Activated T-helper 2 cell treated with anti-CD3 and anti-CD28 coated beads, Interferon-gamma antibody, Interleukin-2, Interleukin-4, amounts not matched to agents 10 μg/mL and 5 μg/mL and 100 μg/mL, durations not matched to agents 14 hours and 24 hours and 36 hours (primary cell): ENCODE measurements around the gene TRAF3IP1. TPM values are rescaled to one million over a fixed set of nuclear protein-coding genes. Genes with fewer than 3 reads are reported as not detected.
A peak's percentile ranks its signal among the peaks of the same experiment; 100 is the strongest.
"Not testable (repeated sequence)": the region's sequence is repeated elsewhere in the genome, so short reads cannot be mapped to it uniquely, and the experiment has no call there.

Experiments
- DNase-seq: peaks from one replicate; pipeline ENCODE4 v3.0.0; 2021; ENCODE audit warnings: low spot score
- H3K27ac Mint-ChIP-seq: one replicate; pipeline ENCODE4 v1.8.0; 2021; ENCODE audit warnings: mixed read lengths
- H3K27me3 Mint-ChIP-seq: one replicate; pipeline ENCODE4 v1.8.0; 2021; ENCODE audit warnings: low read depth, mixed read lengths
- H3K36me3 Mint-ChIP-seq: one replicate; pipeline ENCODE4 v1.8.0; 2021; ENCODE audit warnings: low read depth, mixed read lengths
- H3K4me1 Mint-ChIP-seq: one replicate; pipeline ENCODE4 v1.8.0; 2021; ENCODE audit warnings: low read depth, mixed read lengths
- H3K4me3 Mint-ChIP-seq: one replicate; pipeline ENCODE4 v1.8.0; 2021; ENCODE audit warnings: low read depth, mild to moderate bottlenecking, moderate library complexity, mixed read lengths
- H3K9me3 Mint-ChIP-seq: one replicate; pipeline ENCODE4 v1.8.0; 2021; ENCODE audit warnings: mixed read lengths
- intact Hi-C: fragments of 100-400 bp; cut with micrococcal nuclease; formaldehyde crosslinking; loops from one replicate; pipeline ENCODE4 v1.15.1; 2023
- total RNA-seq: library from RNA; stranded (reverse); gene quantifications from 2 replicates; pipeline ENCODE4 v1.2.3, GENCODE V29; 2022

TRAF3IP1 gene
- total RNA-seq, 1 donor from 2014 or later, result 14.4 TPM

DNA sequence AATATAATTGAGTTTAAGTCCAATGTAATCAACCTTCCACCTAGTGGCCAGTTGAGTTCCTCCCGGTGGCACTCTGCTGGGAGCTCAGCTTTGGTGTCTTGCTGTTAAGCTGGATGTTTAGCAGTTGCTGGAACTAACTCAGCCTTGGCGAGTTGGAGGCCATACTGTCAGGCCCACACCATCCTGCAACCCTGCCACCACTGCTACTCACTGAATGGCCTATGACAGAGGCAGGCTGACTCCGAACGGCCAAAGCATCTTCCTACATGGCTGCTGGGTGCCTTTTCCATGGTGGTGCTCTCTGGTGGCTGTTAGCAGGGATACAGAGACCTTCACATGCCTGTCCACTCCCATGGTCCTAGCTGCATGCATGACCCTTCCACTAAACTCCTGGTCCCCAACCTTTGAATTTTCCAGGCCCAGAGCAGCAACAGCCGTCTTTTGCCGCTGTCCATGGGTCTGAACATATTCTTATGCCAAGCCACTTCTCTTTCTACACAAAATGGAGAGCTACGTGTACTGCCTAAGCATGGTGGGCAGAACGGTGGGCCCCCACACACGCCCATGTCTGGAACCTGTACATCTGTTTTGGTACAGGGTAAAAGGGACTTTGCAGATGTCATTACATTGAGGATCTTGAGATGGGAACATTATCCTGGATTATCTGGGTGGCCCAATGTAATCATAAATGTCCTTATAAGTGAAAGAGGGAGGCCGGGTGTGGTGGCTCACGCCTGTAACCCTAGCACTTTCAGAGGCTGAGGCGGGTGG, 15.0 kb upstream of the TRAF3IP1 start:
- no peak overlapping the region for H3K4me3 Mint-ChIP-seq
- H3K9me3 Mint-ChIP-seq, result no peaks in the 10 kb centered on the region
- H3K36me3 Mint-ChIP-seq, result no peaks in the 10 kb centered on the region
- intact Hi-C loops, result no loop called here
- DNase-seq, result no peak
- no peaks in the 10 kb centered on the region for H3K4me1 Mint-ChIP-seq
- peaks cover 8% of the 10 kb centered on the region for H3K27me3 Mint-ChIP-seq
- H3K27ac Mint-ChIP-seq, result no peak overlapping the region

DNA sequence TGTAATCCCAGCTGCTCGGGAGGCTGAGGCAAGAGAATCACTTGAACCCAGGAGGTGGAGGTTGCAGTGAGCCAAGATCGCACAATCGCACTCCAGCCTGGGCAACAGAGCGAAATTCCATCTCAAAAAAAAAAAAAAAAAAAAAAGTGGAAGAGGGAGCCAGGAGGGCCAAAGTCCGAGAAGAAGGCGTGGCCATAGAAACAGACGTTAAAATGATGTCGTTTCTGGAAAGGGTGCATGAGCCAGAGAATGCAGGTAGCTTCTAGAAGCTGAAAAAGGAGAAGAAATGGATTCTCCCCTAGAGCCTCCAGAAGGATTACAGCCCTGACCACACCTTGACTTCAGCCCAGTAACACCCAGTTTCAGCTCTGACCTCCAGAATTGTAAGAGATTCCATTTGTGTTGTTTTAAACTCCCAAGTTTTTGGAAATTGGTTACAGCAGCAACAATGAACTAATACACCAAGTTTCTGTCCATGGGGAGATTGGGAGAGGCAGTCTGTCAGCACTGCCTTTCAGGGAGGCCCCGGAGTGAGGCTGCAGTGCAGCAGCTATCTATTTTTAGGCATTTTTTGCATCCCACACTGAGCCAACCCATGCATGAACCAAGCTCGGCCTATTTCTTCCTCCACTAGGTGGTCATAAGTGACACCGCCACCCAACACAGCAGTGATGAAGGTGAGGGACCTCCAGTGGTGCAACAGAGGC, 14.2 kb upstream of the TRAF3IP1 start:
- Mint-ChIP-seq H3K36me3 (no peaks in the 10 kb centered on the region), H3K9me3 (no peaks in the 10 kb centered on the region), H3K4me3 (no peak overlapping the region), H3K27ac (no peak overlapping the region), H3K27me3 (peaks cover 5% of the 10 kb centered on the region), H3K4me1 (no peaks in the 10 kb centered on the region)
- DNase-seq, result no peak
- intact Hi-C loops, result no loop called here

DNA sequence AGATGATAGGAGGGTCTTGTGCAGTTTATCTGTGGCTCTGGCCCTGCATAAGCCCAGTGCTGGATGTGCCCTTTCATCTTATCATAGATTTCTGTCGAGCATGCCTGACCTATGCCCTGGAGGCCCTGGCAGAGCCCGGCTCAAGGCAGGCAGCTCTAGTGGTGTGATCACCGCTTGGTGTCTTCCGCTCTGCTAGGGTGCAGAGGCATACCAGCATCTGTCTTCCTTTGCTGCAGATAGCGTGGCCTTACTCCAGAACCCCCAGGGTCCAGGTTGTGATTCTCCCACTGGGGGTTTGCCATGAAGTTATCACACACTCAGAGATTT, 13.7 kb upstream of the TRAF3IP1 start:
- intact Hi-C loops, result no loop called here
- no peak overlapping the region for H3K4me3 Mint-ChIP-seq
- no peaks in the 10 kb centered on the region for H3K4me1 Mint-ChIP-seq
- no peak overlapping the region for H3K27ac Mint-ChIP-seq
- DNase-seq, result no peak
- H3K9me3 Mint-ChIP-seq, result no peaks in the 10 kb centered on the region
- no peaks in the 10 kb centered on the region for H3K36me3 Mint-ChIP-seq
- H3K27me3 Mint-ChIP-seq, result peaks cover 9% of the 10 kb centered on the region

DNA sequence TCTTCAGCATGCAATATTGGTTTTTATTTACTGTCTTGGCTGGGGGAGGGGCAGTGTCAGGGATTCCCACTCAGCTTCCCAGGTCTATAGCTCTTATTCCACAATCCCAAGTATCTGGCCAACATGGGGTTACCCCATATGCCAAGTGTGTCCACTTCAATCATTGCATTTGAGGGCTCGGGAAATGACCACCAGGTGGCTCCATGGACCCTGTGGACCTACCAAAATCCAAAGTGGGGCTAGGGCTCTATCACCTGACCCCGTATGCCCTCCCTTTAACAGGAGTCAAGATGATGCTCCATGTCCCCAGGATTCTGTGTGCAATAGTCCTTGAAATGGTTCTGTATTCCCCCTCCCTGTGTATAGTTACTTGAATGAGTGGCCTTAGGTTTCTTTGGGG, 12.1 kb upstream of the TRAF3IP1 start:
- Mint-ChIP-seq H3K4me3 (no peak overlapping the region), H3K27me3 (peaks cover 4% of the 10 kb centered on the region), H3K27ac (no peak overlapping the region), H3K9me3 (no peaks in the 10 kb centered on the region), H3K36me3 (no peaks in the 10 kb centered on the region), H3K4me1 (no peaks in the 10 kb centered on the region)
- intact Hi-C loops, result no loop called here
- no peak for DNase-seq

DNA sequence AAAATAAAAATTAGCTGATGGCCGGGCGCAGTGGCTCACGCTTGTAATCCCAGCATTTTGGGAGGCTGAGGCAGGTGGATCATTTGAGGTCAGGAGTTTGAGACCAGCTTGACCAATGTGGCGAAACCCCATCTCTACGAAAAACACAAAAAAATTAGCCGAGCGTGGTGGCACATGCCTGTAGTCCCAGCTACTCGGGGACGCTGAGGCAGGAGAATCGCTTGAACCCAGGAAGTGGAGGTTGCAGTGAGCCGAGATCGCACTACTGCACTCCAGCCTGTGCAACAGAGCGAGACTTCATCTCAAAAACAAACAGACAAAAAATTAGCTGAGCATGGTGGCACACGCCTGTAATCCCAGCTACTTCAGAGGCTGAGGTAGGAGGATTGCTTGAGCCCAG, 9.6 kb upstream of the TRAF3IP1 start:
- H3K27ac Mint-ChIP-seq, DNase-seq, H3K27me3 Mint-ChIP-seq, H3K9me3 Mint-ChIP-seq, H3K4me1 Mint-ChIP-seq, H3K36me3 Mint-ChIP-seq, intact Hi-C loops, H3K4me3 Mint-ChIP-seq: not testable (repeated sequence)

DNA sequence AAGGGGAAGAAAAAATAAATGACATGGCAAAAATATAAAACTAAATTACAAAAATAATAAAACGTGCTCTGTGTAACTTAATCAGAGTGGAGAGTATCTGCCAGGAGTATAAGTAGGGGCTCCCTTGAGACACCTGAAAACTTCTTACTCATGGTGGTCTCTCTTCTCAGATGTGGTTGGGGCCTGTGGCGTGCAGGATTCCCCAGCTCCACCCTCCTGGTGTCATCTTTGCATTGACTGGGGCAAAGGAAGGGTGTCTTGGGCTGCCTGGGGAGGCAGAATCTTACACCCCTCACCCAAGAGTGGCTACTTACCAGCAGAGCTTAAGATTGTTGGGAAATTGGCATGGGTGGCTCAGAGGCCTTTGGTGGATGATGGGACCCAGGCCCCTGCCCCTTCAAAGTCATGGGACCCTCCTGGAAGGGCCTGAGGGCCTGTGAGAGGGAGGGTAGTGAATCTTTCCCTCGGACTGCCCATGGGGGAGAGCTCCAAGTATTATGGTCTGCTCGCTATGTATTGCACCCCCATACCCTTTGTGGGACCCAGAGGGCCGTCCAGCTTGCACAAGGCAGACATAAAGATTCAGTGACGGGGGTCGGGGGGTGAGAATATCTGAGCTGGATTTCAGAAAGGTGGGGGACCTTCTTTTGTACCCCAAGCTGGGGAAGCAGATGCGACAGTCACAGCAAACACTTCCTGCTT, 6.9 kb upstream of the TRAF3IP1 start:
- no peaks in the 10 kb centered on the region for H3K4me1 Mint-ChIP-seq
- intact Hi-C loops, result no loop called here
- peaks cover 17% of the 10 kb centered on the region for H3K27me3 Mint-ChIP-seq
- no peaks in the 10 kb centered on the region for H3K36me3 Mint-ChIP-seq
- no peaks in the 10 kb centered on the region for H3K9me3 Mint-ChIP-seq
- no peak for DNase-seq
- no peak overlapping the region for H3K27ac Mint-ChIP-seq
- no peak overlapping the region for H3K4me3 Mint-ChIP-seq

DNA sequence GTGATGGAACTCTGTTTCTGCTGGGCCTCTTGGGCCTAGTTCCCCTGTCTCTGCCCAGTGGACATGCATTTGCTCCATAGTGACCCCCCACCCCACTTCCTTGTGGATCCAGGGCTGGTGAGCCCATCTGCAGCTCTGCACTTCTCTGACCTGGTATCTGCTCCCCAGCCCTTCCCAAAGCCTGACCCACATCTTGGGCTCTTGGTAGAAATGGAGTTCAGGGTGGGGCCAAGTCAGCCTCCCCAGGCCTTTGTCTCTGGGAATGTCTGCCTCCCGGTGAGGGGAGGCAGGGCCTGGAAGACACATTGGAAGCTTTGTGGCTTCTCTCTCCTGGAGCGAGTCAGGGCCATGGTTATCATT, 6.3 kb upstream of the TRAF3IP1 start:
- H3K27ac Mint-ChIP-seq, result no peak overlapping the region
- no peaks in the 10 kb centered on the region for H3K36me3 Mint-ChIP-seq
- H3K4me1 Mint-ChIP-seq, result no peaks in the 10 kb centered on the region
- no peak overlapping the region for H3K4me3 Mint-ChIP-seq
- no peak for DNase-seq
- H3K9me3 Mint-ChIP-seq, result no peaks in the 10 kb centered on the region
- peaks cover 18% of the 10 kb centered on the region for H3K27me3 Mint-ChIP-seq
- intact Hi-C loops, result no loop called here

DNA sequence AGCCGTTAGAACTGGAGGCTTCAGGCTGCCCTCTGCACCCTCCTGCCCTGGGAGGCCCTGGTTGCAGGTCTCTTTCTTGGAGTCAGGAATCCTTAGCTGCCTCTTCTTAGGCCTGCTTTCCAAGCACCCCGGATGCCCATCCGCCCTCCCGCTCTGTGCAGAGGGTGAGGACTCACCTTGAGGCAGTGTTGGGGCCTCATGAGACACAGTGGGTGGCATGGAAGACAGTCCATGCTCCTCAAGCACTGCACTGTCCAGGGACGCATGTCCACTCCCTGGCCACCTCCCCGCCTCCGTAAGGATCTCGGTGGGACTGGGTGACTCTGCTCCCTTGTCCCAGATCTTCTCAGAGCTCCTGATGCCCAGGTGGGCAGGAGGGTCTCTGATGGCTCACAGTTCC, 5.7 kb upstream of the TRAF3IP1 start:
- H3K27ac Mint-ChIP-seq, result no peak overlapping the region
- no peak overlapping the region for H3K4me3 Mint-ChIP-seq
- DNase-seq, result no peak
- no peaks in the 10 kb centered on the region for H3K9me3 Mint-ChIP-seq
- peaks cover 21% of the 10 kb centered on the region for H3K27me3 Mint-ChIP-seq
- H3K36me3 Mint-ChIP-seq, result no peaks in the 10 kb centered on the region
- intact Hi-C loops, result no loop called here
- H3K4me1 Mint-ChIP-seq, result no peaks in the 10 kb centered on the region

DNA sequence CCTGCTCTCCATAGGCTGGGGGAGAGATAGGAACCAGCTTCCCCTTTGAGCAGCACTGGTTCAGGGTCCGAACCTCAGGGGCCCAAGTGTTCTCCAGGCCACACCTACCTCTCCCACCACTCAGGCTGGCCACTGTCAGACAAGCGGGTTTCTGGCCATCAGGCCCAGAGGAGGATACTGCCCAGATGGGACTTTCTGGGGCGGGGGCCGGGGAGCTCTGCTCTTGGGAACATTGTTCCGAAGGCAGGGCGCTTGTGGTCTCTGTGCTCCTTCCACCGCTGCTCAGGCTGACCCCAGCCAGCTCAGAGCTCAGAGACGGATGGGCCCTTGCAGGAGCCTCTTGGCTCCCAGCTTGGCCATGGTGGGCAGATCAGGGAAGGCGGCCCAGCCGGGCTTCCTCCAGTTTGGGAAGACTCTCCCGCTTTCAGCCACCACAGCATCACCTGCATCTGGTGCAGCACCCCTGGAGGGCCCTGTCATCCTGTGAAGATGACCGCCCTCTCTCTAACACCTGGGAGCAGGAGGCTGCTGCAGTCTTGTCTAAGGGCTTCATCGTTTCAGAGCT, 5.2 kb upstream of the TRAF3IP1 start:
- H3K4me1 Mint-ChIP-seq, result peaks cover 2% of the 10 kb centered on the region
- H3K4me3 Mint-ChIP-seq, result no peak overlapping the region
- no peak overlapping the region for H3K27ac Mint-ChIP-seq
- DNase-seq, result no peak
- intact Hi-C loops, result no loop called here
- no peaks in the 10 kb centered on the region for H3K36me3 Mint-ChIP-seq
- no peaks in the 10 kb centered on the region for H3K9me3 Mint-ChIP-seq
- H3K27me3 Mint-ChIP-seq, result peaks cover 21% of the 10 kb centered on the region

DNA sequence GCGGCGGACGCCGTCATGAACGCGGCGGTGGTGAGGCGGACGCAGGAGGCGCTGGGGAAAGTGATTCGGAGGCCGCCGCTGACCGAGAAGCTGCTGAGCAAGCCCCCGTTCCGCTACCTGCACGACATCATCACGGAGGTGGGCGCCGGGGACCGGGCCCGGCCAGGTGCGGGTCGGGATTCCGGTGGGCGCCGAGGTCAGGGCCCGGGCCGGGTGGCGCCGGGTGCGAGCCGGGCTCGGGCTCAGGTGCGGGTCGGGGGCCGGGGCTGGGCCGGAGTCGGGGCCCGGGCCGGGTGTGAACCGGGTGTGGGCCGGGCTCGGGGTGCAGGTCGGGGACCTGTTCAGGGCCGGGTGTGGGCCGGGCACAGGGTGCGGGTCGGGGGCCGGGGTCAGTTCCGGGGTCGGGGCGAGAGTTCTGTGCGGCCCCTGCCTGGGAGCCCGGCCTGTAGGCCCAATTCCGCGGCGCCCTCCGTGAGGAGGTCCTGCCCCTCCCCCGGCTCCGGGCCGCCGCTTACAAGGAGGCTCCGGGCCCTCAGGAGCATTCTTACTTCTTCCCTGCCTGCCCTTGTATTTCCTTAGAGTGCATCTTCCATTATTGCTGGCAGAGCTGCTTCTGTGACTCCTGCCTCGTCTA, 447 bp downstream of the TRAF3IP1 start:
- H3K4me3 Mint-ChIP-seq, result peak overlapping the region; percentile 79
- H3K9me3 Mint-ChIP-seq, result no peaks in the 10 kb centered on the region
- H3K27me3 Mint-ChIP-seq, result peaks cover 14% of the 10 kb centered on the region
- no peak for DNase-seq
- no peak overlapping the region for H3K27ac Mint-ChIP-seq
- intact Hi-C loops, result loop anchor here (1.0 kb wide), 1 partner anchor 32 kb away; the partner anchor contains the start of gene PER2
- peaks cover 17% of the 10 kb centered on the region for H3K4me1 Mint-ChIP-seq
- peaks cover 3% of the 10 kb centered on the region for H3K36me3 Mint-ChIP-seq

DNA sequence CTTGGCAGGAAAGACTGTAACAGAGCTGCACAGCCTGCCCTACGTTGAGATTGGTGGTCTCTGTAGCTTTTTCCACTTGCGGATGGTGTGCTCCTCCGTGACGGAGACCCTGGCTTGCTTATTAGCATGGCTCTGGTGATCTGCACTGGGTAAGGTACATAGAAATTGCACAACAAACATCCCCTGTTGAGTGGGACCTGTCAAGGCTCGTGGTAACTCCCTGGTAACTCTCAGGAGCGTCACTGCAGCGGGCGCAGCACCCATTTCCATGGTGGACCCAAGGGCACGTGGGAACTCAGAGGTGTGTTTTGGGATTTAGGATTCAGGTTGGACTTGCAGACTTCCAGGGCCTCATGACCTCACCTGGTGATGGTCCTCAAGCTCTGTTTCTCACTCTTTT, 1.1 kb downstream of the TRAF3IP1 start:
- H3K9me3 Mint-ChIP-seq, result no peaks in the 10 kb centered on the region

DNA sequence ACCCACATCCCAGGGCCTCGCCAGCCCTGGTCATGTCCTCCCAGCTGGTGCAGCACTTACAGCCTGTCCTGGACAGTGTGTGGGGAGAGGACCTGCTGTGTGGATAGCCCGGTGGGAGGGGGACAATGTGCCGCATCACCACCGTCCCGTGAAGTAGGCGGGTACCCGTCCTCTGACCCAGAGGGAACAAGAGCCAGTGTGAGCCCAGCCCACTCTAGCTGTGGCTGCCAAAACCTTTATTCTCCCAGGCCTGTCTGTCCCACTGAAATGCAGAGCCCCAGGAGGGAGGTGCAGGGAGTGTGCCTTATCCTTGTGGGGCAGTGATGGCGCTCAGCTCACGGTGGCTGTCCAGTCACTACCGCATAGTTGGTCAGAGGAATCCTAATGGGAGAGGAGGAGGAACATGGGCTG, 1.7 kb downstream of the TRAF3IP1 start:
- DNase-seq, result no peak
- intact Hi-C loops, result no loop called here
- Mint-ChIP-seq H3K9me3 (no peaks in the 10 kb centered on the region), H3K4me3 (peak overlapping the region; percentile 79), H3K27ac (no peak overlapping the region), H3K27me3 (peaks cover 11% of the 10 kb centered on the region), H3K4me1 (peaks cover 17% of the 10 kb centered on the region), H3K36me3 (peaks cover 3% of the 10 kb centered on the region)

More for the DNA sequence above, 1.1 kb downstream of the TRAF3IP1 start:
- Mint-ChIP-seq H3K36me3 (peaks cover 3% of the 10 kb centered on the region), H3K27me3 (peaks cover 11% of the 10 kb centered on the region), H3K27ac (no peak overlapping the region), H3K4me3 (peak overlapping the region; percentile 79), H3K4me1 (peaks cover 17% of the 10 kb centered on the region)
- intact Hi-C loops, result no loop called here
- DNase-seq, result no peak
